ENCODE measurements around the gene MRPL55.

MRPL55 gene

DNA sequence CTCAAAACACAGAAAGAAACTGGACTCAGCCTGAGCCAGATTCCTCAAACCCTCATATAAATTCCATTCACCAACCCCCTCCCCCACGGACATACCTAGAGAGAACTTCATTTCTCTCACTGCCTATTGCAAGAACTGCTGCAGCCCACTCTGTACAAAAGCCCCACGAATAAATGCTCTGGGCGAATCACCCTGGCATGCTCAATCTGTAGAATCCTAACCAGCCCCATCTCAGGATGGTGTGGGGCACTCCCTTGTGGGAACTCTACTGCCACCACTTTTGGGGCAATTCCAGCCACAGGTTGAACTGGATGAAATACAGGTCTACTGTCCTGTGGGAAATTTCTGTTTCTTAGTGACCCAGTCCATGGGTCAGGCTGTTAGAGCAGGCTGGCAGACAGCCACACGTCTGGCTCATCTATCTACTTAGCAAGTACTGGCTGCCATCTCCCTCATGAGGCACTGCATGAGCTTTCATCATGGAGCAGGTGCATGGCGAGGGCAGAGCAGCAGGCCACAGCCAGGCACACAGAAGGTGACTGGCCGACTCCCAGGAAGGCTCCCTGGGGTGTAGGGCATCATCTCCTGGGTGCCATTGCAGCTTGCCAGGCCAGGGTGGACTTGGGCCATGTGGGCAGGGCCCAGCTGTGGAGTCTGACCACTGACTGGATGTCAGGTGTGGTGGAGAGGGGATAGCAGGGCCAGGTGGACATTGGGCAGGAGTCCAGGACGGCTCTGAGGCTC, 4.4 kb downstream of the MRPL55 start:
- H3K4me1 ChIP-seq (ENCODE audit: control insufficient read depth in 1 of 2, insufficient read depth in 1 of 2, low read depth in 1 of 2, low read length in 1 of 2) = peaks cover 44 to 50% of the 10 kb centered on the region in 2 experiments
- no peaks in the 10 kb centered on the region for H3K9me3 ChIP-seq
- H3K27ac ChIP-seq = no peak overlapping the region
- peaks cover 21% of the 10 kb centered on the region for H3K36me3 ChIP-seq
- H3K4me3 ChIP-seq (ENCODE audit: low read depth in 1 of 2, low read length in 1 of 2) = no peak overlapping the region
- TF ChIP-seq, protein P1, sequence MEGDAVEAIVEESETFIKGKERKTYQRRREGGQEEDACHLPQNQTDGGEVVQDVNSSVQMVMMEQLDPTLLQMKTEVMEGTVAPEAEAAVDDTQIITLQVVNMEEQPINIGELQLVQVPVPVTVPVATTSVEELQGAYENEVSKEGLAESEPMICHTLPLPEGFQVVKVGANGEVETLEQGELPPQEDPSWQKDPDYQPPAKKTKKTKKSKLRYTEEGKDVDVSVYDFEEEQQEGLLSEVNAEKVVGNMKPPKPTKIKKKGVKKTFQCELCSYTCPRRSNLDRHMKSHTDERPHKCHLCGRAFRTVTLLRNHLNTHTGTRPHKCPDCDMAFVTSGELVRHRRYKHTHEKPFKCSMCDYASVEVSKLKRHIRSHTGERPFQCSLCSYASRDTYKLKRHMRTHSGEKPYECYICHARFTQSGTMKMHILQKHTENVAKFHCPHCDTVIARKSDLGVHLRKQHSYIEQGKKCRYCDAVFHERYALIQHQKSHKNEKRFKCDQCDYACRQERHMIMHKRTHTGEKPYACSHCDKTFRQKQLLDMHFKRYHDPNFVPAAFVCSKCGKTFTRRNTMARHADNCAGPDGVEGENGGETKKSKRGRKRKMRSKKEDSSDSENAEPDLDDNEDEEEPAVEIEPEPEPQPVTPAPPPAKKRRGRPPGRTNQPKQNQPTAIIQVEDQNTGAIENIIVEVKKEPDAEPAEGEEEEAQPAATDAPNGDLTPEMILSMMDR (IDR thresholded peaks at IDR 0.05) = no peak
- H3K27me3 ChIP-seq = no peaks in the 10 kb centered on the region

DNA sequence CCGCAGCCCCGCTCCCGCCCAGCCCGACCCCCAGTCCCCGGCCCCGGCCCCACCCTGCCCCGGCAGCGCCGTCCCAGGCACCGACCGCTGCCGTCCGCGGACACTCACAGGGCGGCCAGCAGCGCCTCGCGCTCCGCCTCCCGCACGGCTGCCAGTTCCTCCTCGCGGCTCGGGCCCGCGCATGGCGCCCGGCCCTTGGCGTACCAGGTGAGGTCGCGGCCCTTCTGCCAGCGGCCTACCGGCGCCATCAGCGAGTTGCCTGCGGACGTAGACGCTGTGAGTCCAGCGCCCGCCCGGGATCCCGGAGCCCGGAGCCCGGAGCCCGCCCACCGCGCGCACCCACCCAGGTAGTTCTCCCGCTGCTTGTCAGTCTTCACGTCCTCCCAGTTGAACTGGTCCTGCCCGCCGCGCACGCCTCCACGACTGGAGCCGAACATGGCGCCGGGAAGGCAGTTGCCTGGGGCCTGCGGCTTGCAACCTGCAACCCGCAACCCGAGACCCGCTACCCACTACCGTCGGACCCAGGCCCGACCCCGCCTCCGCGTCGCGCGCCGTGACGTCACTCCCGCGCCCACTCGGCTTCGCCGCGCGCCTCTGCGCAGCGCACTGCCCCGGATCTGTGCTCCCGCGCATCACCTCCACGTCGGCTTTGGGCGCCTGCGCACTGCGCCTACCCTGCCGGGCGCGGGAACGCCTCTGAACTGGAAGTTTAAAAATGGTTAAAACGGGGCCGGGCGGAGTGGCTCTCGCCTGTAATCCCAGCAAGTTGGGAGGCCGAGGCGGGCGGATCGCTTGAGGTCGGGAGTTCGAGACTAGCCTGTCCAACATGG, 6.1 kb downstream of the MRPL55 start, which contains the start of gene C1orf35:
Gene C1orf35 (minus strand): TSS at position 535 of the 830 bp plus-strand sequence. CDS start 98 bp downstream, at position 437.
- Histone ChIP-seq H3K27ac (peak within 1 kb of the TSS; percentile 93), H3K4me1 (ENCODE audit: control insufficient read depth in 1 of 2, insufficient read depth in 1 of 2, low read depth in 1 of 2, low read length in 1 of 2) (peaks cover 31 to 38% of the 10 kb centered on the region in 2 experiments), H3K4me3 (ENCODE audit: low read depth in 1 of 2, low read length in 1 of 2) (peak within 1 kb of the TSS; percentile 92 to 97), H3K36me3 (peaks cover 38% of the 10 kb centered on the region), H3K27me3 (no peaks in the 10 kb centered on the region), H3K9me3 (no peaks in the 10 kb centered on the region)
- TF ChIP-seq, protein P1 (IDR thresholded peaks at IDR 0.05) = no peak

DNA sequence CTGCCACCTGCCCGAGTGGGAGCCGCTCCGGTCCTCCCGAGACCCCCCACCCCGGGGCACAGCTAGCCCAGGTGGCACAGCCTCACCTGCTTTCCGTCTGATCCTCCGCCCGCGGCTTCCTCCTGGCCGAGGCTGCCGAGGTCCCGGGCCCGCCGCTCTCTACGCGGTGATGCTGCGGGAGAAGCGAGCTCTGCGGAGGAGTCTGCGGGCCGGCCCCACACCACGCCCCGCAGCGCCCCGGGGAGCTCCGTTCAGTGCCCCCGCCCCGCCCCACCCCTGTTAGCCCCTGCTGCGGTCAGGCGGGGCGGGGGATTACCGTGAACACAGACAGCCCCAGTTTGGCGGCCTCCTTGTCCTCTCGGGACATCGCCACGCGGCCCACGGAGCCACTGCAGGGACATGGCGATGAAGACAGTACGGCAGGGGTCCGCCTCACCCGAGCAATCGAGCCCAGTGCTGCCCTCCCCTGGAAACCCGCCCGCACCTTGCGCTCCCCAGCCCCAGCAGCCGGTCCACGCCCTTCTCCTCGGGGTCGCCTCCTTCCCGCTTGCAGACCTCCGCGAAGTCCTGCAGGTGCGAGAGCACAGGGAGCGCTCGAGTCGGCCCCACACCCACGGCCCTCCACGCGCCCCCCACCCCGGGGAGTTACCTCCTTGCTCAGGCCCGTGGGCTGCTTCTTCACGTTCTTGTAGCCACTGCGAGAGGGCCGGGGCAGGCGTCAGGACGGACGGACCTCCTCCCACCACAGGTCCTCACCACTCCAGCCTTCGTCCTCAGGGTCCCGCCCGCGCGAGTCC, 6.9 kb downstream of the MRPL55 start:
- no peaks in the 10 kb centered on the region for H3K27me3 ChIP-seq
- peak overlapping the region; percentile 92 to 97 for H3K4me3 ChIP-seq (ENCODE audit: low read depth in 1 of 2, low read length in 1 of 2)
- TF ChIP-seq, protein P1 (IDR thresholded peaks at IDR 0.05) = peak; percentile 5
- H3K4me1 ChIP-seq (ENCODE audit: control insufficient read depth in 1 of 2, insufficient read depth in 1 of 2, low read depth in 1 of 2, low read length in 1 of 2) = peaks cover 29 to 35% of the 10 kb centered on the region in 2 experiments
- H3K9me3 ChIP-seq = no peaks in the 10 kb centered on the region
- H3K36me3 ChIP-seq = peaks cover 46% of the 10 kb centered on the region
- peak overlapping the region; percentile 93 for H3K27ac ChIP-seq

DNA sequence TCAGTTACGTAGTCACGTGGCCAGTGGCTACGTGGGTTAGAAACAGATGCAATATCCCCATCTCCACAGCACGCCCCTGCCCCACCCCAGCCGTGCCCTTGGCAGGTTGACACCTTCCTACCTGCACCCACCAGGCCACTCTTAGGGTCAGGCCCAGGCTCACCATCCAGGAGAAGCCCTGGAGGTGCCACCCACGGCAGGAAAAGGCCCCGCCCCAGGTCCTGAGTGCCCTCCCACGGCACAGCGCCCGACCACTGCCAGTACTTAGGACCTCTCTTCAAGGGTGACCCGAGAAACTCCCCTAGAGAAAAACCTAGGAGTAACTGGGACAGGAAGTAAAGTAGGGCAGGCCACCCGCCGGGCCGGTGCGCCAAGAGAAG, 7.5 kb downstream of the MRPL55 start:
- no peaks in the 10 kb centered on the region for H3K9me3 ChIP-seq
- no peaks in the 10 kb centered on the region for H3K27me3 ChIP-seq
- H3K4me3 ChIP-seq (ENCODE audit: low read depth in 1 of 2, low read length in 1 of 2) = peak overlapping the region; percentile 92 to 97
- peaks cover 29 to 35% of the 10 kb centered on the region in 2 experiments for H3K4me1 ChIP-seq (ENCODE audit: control insufficient read depth in 1 of 2, insufficient read depth in 1 of 2, low read depth in 1 of 2, low read length in 1 of 2)
- TF ChIP-seq, protein P1 (IDR thresholded peaks at IDR 0.05) = no peak
- H3K36me3 ChIP-seq = peaks cover 47% of the 10 kb centered on the region
- peak overlapping the region; percentile 93 for H3K27ac ChIP-seq

Data from neutrophil (primary cell).